Mononuclear cell (primary cell): Measurements from ENCODE around the gene EPHA8. TPM values are rescaled to one million over a fixed set of nuclear protein-coding genes. Genes with fewer than 3 reads are reported as not detected.

Source experiments
- H3K27me3 ChIP-seq: 2 replicates; pipeline ENCODE4 v1.6.0; 2011; ENCODE audit warnings: low read length, control low read depth; ENCODE audit not compliant: insufficient read depth
- H3K4me1 ChIP-seq: 2 replicates; pipeline ENCODE4 v1.5.1; 2011; ENCODE audit warnings: mild to moderate bottlenecking, low read length, control low read depth; ENCODE audit not compliant: insufficient read depth
- H3K4me3 ChIP-seq: 2 replicates; pipeline ENCODE4 v1.5.1; 2011; ENCODE audit warnings: mild to moderate bottlenecking, low read length, moderate library complexity
- H3K9me3 ChIP-seq: 2 replicates; pipeline ENCODE4 v1.5.1; 2011; ENCODE audit warnings: low read depth, mild to moderate bottlenecking, control low read depth, low read length
- total RNA-seq: library from RNA; depleted of rRNA; stranded (reverse); fragments of >200 nt; gene quantifications from one replicate; pipeline ENCODE4 v1.2.3, GENCODE V29; 2012

The EPHA8 gene
- total RNA-seq, 1 donor = not detected

DNA sequence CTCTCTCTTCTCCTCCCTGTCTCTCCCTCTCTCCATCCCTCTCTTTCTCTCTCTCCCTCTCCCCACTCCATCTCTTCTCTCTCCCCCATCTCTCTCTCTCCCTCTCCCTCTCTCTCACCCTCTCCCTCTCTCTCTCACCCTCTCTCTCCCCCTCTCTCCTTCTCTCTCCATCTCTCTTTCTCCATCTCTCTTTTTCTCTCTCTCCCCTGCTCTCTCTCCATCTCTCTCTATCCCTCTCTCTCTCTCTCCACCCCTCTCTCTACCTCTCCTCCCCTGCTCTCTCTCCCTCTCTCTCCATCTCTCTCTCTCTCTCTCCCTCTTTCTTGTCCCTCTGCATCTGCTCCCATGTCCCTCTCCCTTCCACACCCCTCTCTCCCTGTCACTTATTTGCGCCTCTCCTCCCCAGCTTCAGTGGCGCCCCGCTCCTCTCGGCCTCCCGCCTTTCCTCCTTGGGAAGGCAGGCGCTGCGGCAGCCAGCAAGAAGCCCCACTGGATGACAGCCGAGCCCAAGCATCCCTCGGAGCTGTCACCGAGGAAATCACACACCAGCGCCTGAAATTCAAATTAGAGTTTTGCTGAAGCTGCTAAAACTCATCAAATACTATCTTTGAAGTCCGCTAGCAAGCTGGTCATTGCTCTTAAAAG is 15.3 kb upstream of the EPHA8 start:
- no peaks in the 10 kb centered on the region for H3K4me1 ChIP-seq

DNA sequence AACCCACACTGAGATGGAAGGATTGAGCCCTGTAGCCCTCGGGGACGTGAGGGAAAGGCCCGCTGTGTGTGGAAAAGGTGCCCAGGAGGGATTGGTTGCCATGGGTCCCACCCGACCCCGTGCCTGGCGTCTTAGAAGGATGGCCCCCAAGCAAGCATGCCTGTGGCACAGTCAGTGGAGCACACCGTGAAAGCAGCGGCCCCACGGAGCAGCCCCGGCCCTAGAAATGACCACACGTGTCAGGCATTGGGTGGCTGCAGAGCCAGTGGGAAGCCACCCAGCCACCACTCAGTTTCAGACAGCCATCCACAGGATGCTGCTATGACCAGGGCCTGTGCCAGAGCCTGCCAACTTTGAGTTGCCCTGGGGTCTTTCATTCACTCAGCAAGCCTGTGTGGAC is 13.3 kb upstream of the EPHA8 start:
- no peaks in the 10 kb centered on the region for H3K9me3 ChIP-seq
- no peaks in the 10 kb centered on the region for H3K27me3 ChIP-seq
- H3K4me1 ChIP-seq = no peaks in the 10 kb centered on the region
- H3K4me3 ChIP-seq = no peak overlapping the region

More for the DNA sequence above, 15.3 kb upstream of the EPHA8 start:
- Histone ChIP-seq H3K9me3 (no peaks in the 10 kb centered on the region), H3K4me3 (no peak overlapping the region), H3K27me3 (no peaks in the 10 kb centered on the region)

DNA sequence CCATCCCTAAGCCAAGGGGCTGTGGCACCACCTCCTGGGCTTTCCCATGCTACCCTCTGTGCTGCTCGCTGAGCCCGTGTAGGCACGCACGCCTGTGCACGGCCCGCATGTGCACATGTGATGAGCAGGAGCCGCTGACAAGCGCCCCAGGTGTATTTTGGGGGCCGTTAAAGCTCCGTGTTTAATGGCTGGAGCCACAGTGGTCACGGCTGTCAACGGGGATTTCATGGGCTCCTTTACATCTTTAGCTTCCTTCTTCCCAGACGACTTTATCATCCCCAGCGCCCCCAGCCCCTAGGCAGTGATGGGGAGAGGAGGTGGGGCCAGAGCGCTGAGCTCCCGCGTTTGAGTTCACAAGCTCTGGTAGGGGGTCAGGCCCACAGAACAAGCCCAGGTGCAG is 11.7 kb upstream of the EPHA8 start:
- H3K9me3 ChIP-seq = no peaks in the 10 kb centered on the region
- H3K27me3 ChIP-seq = no peaks in the 10 kb centered on the region
- H3K4me1 ChIP-seq = no peaks in the 10 kb centered on the region
- no peak overlapping the region for H3K4me3 ChIP-seq

DNA sequence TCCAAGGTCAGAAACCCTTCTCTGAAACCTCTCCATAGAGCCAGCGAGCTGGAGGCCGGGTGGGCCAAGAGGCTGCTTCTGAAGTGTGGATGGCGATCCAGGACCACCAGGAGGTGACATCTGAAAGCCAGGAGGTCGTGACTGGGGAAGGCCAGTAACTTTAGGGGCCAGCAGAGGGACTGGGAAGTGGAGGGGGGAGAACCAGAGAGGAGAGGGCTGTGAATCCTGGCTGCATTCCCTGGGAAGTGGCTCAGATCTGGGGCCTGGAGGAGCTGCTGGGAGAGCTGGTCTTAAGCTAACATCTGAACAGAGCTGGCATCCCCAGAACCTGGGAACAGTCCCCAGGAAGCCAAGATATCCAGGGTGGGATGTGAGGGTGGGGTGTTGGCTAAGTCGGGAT is 11.3 kb upstream of the EPHA8 start:
- Histone ChIP-seq H3K9me3 (no peaks in the 10 kb centered on the region), H3K27me3 (no peaks in the 10 kb centered on the region), H3K4me1 (no peaks in the 10 kb centered on the region), H3K4me3 (no peak overlapping the region)

DNA sequence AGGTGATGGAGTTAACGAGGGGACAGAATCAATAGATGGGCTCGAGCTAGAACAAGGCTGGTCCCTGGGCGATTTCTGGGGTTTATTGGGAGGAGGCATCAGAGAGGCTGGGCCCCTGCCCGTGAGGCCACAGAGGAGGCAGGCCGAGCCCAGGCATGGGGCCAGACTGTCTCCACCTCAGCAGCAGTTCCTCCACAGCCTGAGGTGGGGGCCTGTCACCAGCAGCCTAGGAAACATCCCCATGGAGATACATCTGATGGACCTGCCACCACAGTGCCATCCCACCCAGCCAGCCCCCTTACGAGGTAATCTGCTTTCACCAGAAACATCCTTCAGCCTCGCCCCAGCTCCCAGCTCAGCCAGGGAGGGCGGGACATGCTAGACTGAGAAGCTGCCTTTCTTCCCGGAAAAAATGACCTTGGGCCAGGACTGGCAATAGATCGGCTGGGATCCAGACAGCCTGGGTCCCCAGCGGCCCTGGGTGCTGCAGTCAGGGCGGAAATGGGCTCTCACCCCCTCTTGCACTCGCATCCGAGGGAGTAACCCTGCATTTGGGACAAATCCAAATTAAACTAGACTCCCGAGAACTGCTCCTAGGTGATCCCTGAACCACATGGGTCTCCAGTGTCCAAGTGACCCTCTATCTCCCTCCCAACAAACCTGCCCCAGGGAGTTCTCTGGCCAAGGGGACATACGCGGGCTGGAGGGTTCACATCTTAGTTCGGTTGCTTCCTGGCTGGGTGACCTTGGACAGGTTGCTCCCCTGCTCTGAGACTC is 10.0 kb upstream of the EPHA8 start:
- no peak overlapping the region for H3K4me3 ChIP-seq
- H3K9me3 ChIP-seq = no peaks in the 10 kb centered on the region
- no peaks in the 10 kb centered on the region for H3K27me3 ChIP-seq
- no peaks in the 10 kb centered on the region for H3K4me1 ChIP-seq

DNA sequence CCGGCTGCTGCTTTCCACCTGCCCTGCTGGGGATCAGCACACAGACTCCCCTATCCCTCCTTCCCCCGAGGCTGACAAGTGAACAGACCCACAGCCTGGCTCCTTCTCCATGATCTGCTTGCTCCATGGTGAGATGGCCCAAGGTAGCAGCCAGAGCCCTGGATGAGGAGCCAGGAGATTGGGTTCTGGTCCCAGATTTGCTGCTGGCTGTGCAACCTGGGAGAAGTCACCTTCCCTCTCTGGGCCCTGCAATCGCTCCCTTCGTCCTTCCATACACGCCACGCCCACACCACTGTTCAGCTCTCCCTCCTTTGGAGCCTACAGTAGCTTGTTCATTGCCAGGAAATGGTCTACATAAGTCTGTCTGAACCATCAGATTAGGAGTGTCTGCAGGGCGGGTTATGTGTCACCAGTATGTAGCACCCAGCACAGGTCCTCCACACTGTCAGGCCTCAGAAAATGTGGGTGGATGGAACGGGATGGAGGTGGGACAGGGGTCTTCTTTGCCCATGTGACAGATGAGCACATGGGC is 9.2 kb upstream of the EPHA8 start:
- Histone ChIP-seq H3K4me1 (no peaks in the 10 kb centered on the region), H3K9me3 (no peaks in the 10 kb centered on the region), H3K4me3 (no peak overlapping the region), H3K27me3 (no peaks in the 10 kb centered on the region)

DNA sequence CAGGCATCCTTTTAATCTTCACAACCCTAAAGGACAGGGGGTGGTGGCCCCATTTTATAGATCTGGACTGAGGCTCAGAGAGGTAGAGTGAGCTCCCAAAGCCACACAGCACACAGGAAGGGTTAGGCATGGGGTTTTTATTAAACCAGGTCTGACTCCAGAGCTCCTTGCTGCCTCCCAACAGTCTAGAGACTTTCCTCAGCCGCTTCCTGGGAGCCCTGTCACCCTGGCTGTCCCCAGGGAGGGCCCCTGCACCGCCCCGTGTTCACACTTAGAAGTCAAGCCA is 8.0 kb upstream of the EPHA8 start:
- Histone ChIP-seq H3K4me3 (no peak overlapping the region), H3K9me3 (no peaks in the 10 kb centered on the region), H3K27me3 (no peaks in the 10 kb centered on the region), H3K4me1 (no peaks in the 10 kb centered on the region)

DNA sequence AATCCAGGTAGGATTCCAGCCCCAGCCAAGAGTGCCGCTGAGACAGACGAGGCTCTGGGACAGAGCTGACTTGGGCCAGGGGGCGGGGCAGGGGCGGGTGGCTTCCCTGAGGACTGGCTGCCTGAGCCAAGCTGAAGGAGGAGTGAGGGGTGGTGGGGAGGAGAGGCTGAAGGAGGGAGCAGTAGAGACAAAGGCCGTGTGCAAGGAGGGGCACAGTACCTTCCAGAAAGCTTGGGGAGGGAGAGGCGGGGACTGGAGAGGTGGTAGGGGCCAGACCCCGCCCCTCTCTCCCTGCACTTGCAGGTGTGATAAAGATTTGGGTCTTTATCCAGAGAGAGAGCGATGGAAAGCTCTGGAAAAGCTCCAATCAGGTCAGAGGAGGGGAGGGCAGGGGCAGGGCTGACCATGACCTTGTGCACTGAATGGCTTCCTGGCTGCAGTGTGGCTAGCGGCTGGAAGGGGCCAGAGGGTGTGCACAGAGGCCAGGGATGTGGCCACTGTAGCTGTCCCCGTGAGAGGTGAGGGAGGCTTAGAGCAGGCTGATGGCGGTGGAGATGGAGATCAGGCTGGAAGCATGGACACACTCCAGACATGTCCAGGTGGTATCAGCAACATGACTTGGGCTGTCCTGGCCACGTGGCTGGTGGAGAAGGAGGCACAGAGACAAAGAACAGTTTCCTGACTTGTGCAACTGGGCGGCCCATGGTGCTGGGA is 6.7 kb upstream of the EPHA8 start:
- Histone ChIP-seq H3K4me1 (no peaks in the 10 kb centered on the region), H3K27me3 (no peaks in the 10 kb centered on the region), H3K4me3 (no peak overlapping the region), H3K9me3 (no peaks in the 10 kb centered on the region)

DNA sequence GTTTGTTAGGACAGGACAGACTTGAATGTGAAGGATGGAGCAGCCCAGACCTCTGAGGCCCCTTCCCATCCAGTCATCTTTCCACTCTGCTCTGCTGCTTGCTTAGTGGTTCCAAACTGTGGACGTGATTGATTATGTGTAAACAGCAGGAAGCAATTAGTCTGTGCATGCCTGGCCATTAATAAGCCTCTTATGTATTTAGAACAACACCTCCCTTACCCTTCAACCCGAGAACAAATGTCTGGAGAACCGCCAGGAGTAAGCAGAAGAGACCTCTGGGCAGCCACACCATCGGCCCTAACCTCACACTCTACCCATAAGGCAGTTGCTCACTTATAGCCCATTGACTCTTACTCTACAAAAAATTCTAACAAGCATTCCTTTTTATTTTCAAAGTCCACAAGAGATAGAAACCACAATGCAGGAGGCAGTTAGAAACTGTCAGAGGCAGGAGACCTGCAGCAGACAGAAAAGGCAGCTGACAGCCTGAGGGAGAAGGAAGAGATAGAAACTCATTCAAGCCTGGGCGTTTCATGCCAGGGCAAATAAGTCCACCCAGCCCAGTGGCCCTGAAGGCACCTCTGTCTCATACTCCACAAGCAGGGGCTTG is 5.8 kb upstream of the EPHA8 start:
- H3K4me3 ChIP-seq = no peak overlapping the region
- H3K4me1 ChIP-seq = no peaks in the 10 kb centered on the region
- H3K9me3 ChIP-seq = no peaks in the 10 kb centered on the region
- H3K27me3 ChIP-seq = peaks cover 6% of the 10 kb centered on the region

DNA sequence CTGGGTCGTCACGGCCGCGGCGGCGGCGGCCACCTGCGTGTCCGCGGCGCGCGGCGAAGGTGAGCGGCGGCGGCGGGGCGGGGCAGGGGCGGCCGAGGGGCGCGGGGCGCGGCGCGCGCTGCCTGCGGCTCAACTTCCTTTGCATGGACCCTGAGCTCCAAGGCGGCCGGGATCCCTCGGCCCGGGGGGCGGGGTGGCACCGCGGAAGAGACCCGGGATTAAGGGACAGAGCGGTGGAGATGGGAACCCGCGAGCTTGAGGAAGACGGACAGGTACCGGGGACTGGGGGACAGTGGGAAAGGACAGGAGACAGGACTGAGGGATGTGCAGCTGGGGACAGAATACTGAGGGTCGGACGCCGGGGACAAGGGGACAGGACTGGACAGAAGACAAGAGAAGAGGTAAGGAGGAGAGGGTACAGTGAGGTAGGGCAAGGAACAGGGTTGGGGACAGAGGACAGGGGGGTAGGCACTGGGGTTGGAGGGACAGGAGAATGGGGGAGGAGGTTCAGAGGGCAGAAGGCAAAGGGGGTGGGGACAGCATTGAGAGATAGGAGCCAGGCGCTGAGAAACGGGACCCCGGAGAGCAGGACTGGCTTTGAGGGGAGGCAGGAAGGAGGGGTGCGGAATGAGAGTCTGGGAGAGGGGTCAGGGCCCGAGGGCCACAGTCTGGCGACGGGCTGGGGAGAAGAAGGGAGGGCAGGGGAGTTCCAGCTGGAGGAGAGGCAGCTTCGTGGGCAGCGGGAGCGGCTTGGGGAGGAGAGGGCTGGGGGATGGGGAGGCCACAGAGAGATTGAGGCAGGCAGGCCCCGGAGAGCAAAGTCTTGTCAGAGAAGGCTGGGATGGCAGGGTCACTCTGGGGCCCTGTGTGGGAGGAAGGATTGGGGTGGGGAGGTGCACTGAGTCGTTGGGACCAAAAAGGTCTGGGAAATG is 648 bp downstream of the EPHA8 start:
- Histone ChIP-seq H3K9me3 (no peaks in the 10 kb centered on the region), H3K4me3 (no peak overlapping the region), H3K27me3 (peaks cover 15% of the 10 kb centered on the region), H3K4me1 (no peaks in the 10 kb centered on the region)

DNA sequence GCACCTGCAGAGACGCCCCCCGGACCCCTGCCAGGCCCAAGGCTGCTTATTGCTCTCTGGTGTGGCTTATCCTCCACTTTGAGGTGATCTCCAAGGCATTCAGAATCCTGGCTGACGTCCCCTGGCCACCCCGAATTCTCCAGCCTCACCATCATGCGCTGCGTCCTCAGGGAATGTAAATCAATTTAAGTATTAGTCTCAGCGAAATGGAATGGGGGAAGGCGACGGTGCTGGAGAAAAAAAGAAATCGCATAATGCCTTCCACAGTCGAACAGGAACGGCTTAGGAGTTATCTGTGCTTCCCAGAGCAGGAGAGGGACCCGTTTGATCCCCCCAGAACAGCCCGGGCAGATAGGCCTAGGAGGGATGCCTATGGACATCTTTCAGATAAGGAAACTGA is 2.9 kb downstream of the EPHA8 start:
- Histone ChIP-seq H3K27me3 (peaks cover 15% of the 10 kb centered on the region), H3K4me1 (no peaks in the 10 kb centered on the region), H3K9me3 (no peaks in the 10 kb centered on the region), H3K4me3 (no peak overlapping the region)

DNA sequence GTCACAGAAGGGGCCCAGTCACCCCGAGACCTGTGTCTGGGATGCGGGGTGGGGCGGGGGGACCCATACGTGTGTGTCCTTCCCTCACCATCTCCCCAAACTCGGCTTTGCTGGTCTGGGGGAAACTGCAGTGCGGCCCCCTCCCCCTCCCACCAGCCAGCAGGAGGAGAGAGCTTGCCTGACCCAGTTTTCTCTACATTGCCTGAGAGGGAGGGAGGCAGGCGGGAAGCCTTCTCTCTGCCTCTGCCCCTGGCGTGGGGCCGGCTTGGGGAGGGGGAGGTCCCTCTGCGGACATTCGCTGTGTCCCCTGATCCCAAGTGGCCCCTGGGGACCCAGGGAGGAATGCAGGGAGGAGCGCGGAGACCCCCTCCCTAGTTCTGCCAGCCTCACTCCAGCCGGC is 3.9 kb downstream of the EPHA8 start:
- Histone ChIP-seq H3K9me3 (no peaks in the 10 kb centered on the region), H3K4me3 (no peak overlapping the region), H3K4me1 (no peaks in the 10 kb centered on the region), H3K27me3 (peaks cover 11% of the 10 kb centered on the region)

DNA sequence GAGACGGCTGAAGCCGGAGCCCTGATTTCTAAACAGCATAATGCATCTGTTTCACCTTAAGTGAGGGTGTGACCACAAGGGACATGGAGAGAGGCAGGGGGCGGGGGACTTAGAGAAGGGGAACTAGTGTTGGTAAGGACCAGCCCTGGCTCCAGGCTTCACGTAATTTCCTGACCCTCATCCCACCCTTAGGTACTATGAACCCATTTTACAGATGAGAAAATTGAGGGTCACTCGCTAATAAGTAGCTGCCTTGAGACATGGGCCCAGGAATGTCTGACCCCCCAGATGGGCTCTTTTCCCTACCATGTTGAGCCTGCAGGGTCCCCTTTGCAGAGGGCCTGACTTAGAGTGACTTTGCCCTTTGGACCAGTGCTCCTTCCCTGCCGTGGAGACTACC is 4.7 kb downstream of the EPHA8 start:
- no peaks in the 10 kb centered on the region for H3K4me1 ChIP-seq
- no peak overlapping the region for H3K4me3 ChIP-seq
- H3K27me3 ChIP-seq = peaks cover 3% of the 10 kb centered on the region
- no peaks in the 10 kb centered on the region for H3K9me3 ChIP-seq

DNA sequence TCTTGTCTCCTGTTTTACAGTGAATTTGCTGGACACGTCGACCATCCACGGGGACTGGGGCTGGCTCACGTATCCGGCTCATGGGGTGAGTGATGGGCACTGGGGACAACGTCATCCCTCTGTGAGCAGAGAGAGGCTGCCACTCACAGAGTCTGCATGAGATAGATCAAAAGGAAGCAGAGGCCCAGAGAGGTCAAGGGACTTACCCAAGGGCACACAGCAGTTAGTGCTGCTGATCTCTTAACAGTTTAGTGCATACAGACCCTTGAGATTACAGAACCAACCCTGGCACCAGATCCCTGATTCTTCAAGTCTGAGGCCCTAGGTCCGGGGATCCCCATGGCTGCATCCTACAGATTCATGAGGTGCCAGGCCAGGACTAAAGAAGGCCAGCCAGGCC is 6.0 kb downstream of the EPHA8 start:
- no peaks in the 10 kb centered on the region for H3K9me3 ChIP-seq
- no peak overlapping the region for H3K4me3 ChIP-seq
- H3K27me3 ChIP-seq = peaks cover 3% of the 10 kb centered on the region
- no peaks in the 10 kb centered on the region for H3K4me1 ChIP-seq
